ENCODE measurements around the gene RAB3GAP1. TPM values are rescaled to one million over a fixed set of nuclear protein-coding genes. Genes with fewer than 3 reads are reported as not detected.

RAB3GAP1 gene
- total RNA-seq, 1 experiment from 2014 or later: 32.0 TPM

GRCh38 chr2:135182190-135182589 is 130.1 kb downstream of the RAB3GAP1 start:
- H3K23ac ChIP-seq (ENCODE audit: insufficient read length, low read depth, low read length): no peak overlapping the region
- peak overlapping the region in 1 of 3 experiments; percentile 80; a peak in 4 of 7 replicates for H3K27ac Mint-ChIP-seq
- H3K36me3 Mint-ChIP-seq (ENCODE audit: insufficient read depth in 1 of 3, low read depth in 3 of 3): peaks cover 5 to 9% (median 6%) of the 10 kb centered on the region in 3 experiments
- no peak overlapping the region for H3K27ac ChIP-seq (ENCODE audit: insufficient read length, low read depth, low read length)
- no peak overlapping the region for H3K4me3 Mint-ChIP-seq
- 0 out of 2 replicates have a peak, but pooled peaks cover 2% of the 10 kb centered on the region for H3K4me1 ChIP-seq (ENCODE audit: insufficient read depth, low read length)
- H3K9ac ChIP-seq (ENCODE audit: extremely low read depth, insufficient read length, low read length): no peak overlapping the region
- H3K56ac ChIP-seq (ENCODE audit: insufficient read length, low read depth, low read length): no peak overlapping the region
- H3K23me2 ChIP-seq (ENCODE audit: insufficient read length, low read depth, low read length, poor library complexity, severe bottlenecking): no peaks in the 10 kb centered on the region
- H2BK5ac ChIP-seq (ENCODE audit: insufficient read length, low read length): no peak overlapping the region
- no peaks in the 10 kb centered on the region for H3K79me2 ChIP-seq (ENCODE audit: insufficient read depth, low read length)
- H2AK5ac ChIP-seq (ENCODE audit: insufficient read length, low read length): no peak overlapping the region
- H3K4ac ChIP-seq (ENCODE audit: low read depth, low read length): no peak overlapping the region
- H4K5ac ChIP-seq (ENCODE audit: insufficient read length, low read depth, low read length): no peak overlapping the region
- H3K27me3 Mint-ChIP-seq (ENCODE audit: low read depth): no peaks in the 10 kb centered on the region
- no peak overlapping the region for H3T11ph ChIP-seq (ENCODE audit: low read length)
- TF ChIP-seq CTCF (conservative IDR thresholded peaks at IDR 0.05): no peak
- H3K4me2 ChIP-seq (ENCODE audit: insufficient read depth, insufficient read length, low read length): no peak overlapping the region
- no peaks in the 10 kb centered on the region for H3K9me3 ChIP-seq (ENCODE audit: control insufficient read depth, low read depth, low read length)
- H3K79me1 ChIP-seq (ENCODE audit: insufficient read depth, low read depth, low read length, poor library complexity, severe bottlenecking): no peaks in the 10 kb centered on the region
- peaks cover 9 to 16% of the 10 kb centered on the region in 2 experiments for H3K4me1 Mint-ChIP-seq
- no peak overlapping the region for H4K91ac ChIP-seq (ENCODE audit: insufficient read length, low read depth, low read length)
- no peak overlapping the region for H2BK15ac ChIP-seq (ENCODE audit: low read depth, low read length)
- no peak for DNase-seq
- no peaks in the 10 kb centered on the region for H4K20me1 ChIP-seq (ENCODE audit: control insufficient read depth, insufficient read depth, insufficient read length)
- H4K8ac ChIP-seq (replicated peaks; ENCODE audit: insufficient read length, low read depth, low read length): no peak overlapping the region
- H2AFZ ChIP-seq (ENCODE audit: low read length): no peak overlapping the region
- no peak overlapping the region for H3K14ac ChIP-seq (ENCODE audit: insufficient read depth, low read length)
- H3K18ac ChIP-seq (ENCODE audit: insufficient read length, low read depth, low read length): no peak overlapping the region
- no peak overlapping the region for H2BK12ac ChIP-seq (ENCODE audit: insufficient read length, low read depth, low read length)
- H2BK20ac ChIP-seq (ENCODE audit: low read depth, low read length, poor library complexity, severe bottlenecking): no peak overlapping the region
- H2BK120ac ChIP-seq (ENCODE audit: low read depth, low read length, poor library complexity, severe bottlenecking): no peak overlapping the region
- WGBS (ENCODE audit: extremely low coverage, insufficient read length, low lambda C conversion rate): no CpG with 5 or more reads among the region's 8 CpGs
- H3K27me3 ChIP-seq (ENCODE audit: insufficient read depth, low read length): no peaks in the 10 kb centered on the region
- H3K9me3 Mint-ChIP-seq: peaks cover 2 to 7% of the 10 kb centered on the region in 2 experiments

Measured in H9 (cell line).